DMS 273 (cell line): ENCODE data around the gene RABAC1.
A peak's percentile ranks its signal among the peaks of the same experiment; 100 is the strongest.
"Not testable (repeated sequence)": the region's sequence is repeated elsewhere in the genome, so short reads cannot be mapped to it uniquely, and the experiment has no call there.

Experiments
- DNase-seq: peaks from one replicate; lab custom pipeline; 2025; ENCODE audit not compliant: unreplicated experiment; lab: John Stamatoyannopoulos, UW

RABAC1 gene

GRCh38 chr19:41951686-41952172 lies 7.4 kb downstream of the RABAC1 start:
- peak; percentile 94 for DNase-seq

DNA sequence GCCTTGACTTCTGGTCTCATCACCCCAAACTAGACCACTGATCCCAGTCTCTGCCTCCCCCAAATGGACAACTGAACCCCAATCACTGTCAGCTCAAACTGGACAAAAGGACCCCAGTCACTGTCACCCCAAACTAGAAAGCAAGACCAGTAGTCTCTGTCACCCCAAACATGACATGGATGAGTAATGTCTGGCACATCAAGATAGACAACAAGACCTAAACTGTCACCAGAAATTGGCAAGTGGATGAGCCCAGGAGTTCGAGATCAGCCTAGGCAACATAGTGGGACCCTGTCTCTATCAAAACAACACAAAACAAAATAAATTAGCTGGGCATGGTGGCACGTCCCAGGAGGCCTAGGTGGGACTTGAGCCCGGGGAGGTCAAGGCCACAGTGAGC lies 12.0 kb downstream of the RABAC1 start:
- no peak for DNase-seq

GRCh38 chr19:41945135-41945766 lies 13.9 kb downstream of the RABAC1 start:
- DNase-seq, result no peak

DNA sequence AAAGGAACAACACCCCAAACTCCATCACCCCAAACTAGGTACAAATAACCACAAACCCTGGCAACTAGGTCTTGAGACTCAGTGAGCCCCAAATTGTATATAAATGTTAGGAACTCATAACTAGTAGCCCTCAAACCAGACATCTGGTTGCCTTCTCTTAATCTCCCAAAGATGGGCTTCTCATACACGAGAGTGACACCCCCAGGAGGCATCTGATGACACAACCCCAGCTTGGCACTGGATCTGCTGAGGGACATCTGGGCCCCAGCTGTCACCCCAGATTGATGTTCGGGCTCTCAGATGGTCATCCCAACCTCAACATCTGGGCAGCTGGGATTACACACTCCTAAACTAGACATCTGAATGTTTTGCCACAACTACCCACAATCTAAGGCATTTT lies 14.8 kb downstream of the RABAC1 start:
- peak; percentile 60 for DNase-seq

- no peak for DNase-seq
Observed at GRCh38 chr19:41941410-41942202, 17.5 kb downstream of the RABAC1 start.

- DNase-seq, result peak; percentile 45
Observed at GRCh38 chr19:41940731-41941409, 18.3 kb downstream of the RABAC1 start.

DNA sequence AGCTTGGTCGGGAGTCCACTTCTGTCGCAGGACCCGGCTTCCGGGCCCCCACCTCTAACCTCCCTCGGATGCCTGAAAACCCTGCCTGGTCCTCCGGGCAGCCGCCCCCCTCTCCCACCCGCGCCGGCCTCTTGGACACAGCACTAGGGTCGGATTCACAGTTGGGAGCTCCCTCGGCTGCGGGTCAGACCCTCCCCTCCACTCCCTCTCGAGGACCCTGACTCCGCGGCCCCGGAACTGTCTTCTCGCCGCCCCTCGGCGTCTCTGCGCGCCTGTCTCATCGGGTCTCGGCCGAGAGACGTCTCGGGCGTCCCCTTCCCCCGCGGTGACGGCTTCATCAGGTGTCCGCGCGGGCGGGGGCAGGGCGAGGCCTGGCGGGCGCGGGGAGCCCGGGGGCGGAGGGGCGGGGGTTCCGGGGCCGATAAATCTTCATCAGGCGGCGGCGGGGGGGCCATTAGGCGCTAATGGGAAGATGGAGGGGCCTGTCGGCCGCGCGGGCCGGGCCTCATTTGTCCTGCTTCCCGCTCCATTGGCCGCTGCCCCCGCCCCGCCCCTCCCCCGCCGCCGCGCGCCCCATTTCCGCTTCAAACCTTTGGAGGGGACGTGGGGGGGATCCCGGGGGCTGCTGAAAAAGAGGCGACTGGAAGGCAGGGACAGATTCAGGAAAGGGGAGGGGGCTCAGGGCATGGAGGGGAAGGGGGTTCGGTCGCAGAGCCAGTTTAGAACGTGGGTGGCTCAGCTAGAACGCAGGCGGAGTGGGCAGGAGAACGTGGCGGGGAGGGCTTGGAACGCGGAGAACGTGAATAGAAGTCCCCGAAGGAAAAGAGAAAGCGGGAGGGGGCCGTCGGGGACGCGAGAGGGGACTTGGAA lies 19.0 kb downstream of the RABAC1 start:
- DNase-seq, result peak; percentile 45

DNA sequence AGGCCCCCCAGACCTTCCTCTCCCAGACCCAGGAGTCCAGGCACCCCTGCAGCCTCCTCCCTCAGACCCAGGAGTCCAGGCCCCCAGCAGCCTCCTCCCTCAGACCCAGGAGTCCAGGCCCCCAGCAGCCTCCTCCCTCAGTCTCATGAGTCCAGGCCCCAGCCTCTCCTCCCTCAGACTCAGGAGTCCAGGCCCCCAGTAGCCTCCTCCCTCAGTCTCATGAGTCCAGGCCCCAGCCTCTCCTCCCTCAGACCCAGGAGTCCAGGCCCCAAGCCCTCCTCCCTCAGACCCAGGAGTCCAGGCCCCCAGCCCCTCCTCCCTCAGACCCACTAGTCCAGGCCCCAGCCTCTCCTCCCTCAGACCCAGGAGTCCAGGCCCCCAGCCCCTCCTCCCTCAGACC lies 19.9 kb downstream of the RABAC1 start:
- not testable (repeated sequence) for DNase-seq

- peak; percentile 54 for DNase-seq
Observed at GRCh38 chr19:41937525-41938468, 21.3 kb downstream of the RABAC1 start.

DNA sequence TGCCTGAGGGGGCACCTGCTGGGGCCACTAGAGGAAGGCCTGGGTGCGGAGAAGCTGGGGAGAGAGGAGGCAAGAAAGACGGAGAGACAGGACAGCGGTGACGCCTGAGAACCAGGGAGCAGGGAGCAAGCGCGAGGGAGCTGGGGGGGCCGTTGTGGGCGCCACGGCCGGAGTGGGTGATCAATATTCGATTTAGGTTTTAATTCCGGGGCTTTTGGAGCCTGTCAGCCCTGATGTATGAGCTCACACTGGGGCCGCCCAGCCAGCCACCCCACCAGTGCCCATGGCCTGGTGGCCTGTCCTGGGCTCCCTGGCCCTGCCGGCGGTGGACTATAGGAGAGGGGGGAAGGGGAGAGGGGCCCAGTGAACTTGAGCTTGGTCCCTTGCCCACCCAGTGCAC lies 22.2 kb downstream of the RABAC1 start:
- DNase-seq, result no peak

- no peak for DNase-seq
Observed at GRCh38 chr19:41936416-41936850, 22.7 kb downstream of the RABAC1 start.

DNA sequence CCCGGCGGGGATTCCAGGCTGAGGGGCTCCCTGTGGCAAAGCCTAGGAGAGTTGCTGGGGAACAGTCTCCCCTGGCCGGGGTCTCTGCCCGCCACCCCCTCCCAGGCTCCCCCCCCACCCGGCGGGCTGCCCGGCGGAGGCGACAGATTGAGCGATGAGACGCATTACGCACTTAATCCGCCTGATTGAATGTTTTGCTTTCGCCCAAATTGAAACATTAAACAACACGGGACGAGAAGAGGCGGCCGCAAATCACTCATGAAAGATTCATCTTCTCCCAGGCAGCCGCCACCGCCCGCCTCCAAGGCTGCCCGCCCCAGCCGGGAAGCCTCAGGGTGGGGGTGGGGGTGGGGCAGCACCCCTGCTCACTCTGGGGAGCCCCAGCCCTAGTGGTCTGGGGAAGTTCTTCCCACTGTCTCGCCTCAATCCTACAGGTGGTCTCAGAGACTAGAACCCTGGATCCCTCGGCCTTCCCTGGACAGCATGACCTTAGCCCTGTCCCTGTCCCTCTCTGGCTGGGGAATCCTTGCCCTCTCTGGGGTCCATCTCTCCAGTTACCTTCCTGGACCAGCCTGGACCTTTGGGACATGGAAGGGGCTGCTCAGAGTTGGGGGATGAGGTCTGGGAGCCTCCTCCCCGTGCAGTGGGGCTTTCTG lies 23.2 kb downstream of the RABAC1 start:
- peak; percentile 56 for DNase-seq

GRCh38 chr19:41934849-41935374 lies 24.2 kb downstream of the RABAC1 start:
- peak; percentile 85 for DNase-seq

DNA sequence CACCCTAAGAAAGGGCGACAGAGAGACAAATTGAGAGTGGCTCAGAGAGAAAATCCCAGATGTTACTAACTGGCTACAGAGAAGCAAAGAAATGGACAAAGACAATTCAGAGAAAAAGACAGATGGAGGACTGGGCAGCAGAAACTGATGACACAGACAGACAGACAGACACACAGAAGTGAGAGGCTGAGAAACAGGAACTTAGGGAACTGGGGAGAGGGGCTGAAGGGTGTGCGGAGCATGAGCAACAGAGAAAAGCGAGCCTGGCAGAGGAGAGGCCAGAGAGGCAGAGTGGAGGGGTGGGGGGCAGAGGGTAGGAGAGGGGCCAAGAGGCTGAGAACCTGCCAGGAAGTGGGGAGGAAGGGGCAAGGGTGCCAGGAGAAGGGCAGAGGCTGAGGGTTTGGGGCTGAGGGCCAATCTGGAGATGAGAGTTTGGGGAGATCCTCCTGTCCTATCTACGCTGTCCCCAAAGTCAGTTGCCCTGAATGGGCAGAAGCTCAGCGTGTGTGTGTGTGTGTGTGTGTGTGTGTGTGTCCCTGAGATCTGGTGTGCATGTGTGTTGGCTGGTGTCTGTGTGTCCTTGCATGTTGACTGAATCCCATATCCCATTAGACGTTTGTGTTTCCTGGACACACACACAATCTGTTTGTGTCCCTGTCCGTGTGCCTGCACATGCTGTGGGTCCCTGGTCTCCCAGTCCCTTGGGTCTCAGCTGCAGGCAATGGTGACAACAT lies 25.3 kb downstream of the RABAC1 start:
- DNase-seq, result no peak

GRCh38 chr19:41932720-41933332 lies 26.3 kb downstream of the RABAC1 start:
- peak; percentile 86 for DNase-seq

DNA sequence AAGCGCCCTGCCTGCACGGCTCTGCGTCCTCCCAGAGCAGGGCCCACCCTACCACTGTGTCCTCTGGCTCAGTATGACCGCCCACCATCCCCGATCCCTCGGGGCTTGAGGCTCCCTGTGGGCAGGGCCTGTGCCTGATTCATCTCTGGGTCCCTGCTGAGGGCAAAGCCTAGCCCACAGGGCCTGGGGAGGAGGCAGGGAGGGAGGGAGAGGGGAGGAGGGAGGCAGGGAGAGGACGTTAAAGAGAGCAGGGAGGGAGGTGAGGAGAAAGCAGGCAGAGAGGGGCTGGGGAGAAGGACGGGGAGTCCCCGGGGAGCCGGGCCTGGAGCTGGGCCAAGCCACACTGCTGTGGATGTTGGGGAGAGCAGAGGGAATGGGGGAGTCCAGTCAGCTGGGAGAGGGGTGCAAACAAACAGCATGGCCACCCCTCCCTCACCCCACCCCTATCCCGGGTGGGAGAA lies 26.8 kb downstream of the RABAC1 start:
- DNase-seq, result peak; percentile 78

DNA sequence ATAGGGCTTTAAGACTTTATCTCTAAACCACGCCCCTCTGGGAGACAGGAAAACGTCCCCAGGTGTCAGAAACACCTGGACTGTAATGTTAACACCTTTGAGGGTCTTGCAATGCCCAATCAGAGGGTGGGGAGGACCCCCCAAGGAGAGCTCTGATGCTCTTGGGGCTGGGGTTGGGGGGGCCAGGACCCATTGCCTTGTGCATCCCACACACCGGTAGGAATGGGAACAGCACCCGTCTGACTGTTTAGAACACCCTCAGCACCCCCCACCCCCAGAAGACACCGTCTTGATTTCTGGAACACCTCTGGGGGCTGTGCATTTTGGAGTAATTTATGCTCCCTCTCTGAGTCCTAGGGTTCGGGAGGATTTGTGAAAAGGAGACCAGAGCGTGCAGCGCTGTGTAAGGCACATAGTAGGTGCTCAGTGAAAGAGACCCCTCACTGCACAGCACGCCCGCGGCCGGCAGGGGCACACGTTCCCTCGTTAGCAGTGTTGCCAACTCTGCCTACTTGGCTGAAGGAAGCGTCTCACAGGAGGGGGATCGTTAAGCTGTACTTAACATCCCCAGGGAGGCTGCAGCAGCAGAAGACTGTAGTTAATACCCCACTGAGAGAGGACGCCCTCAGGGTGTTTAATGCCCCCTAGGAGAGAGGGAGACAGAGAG lies 28.1 kb downstream of the RABAC1 start:
- DNase-seq, result peak; percentile 65
